Stomach (tissue), 9 donors: ENCODE results near the gene POLR3B. TPM values are rescaled to one million over a fixed set of nuclear protein-coding genes. Genes with fewer than 3 reads are reported as not detected.

Experiments
- DNase-seq, 2 donors: peaks; one replicate each; pipeline versions ENCODE4 v3.0.0 to v3.0.0-alpha.2; 2013 to 2019
- H3K27ac ChIP-seq, 5 donors: fragments of 200-600 bp in 4 of 5; sonication (generic) in 4 of 5; one replicate each; pipeline ENCODE4 v1.5.1; 2013 to 2019; ENCODE audit warnings: mild to moderate bottlenecking in 1 of 5, moderate library complexity in 1 of 5
- H3K27me3 ChIP-seq, 3 donors: fragments of 200-600 bp; sonication (generic); one replicate each; pipeline ENCODE4 v1.5.1; 2017 to 2019; ENCODE audit warnings: mixed run types in 1 of 3
- H3K36me3 ChIP-seq, 4 donors: fragments of 200-600 bp; sonication (generic); 1 replicate in 3 of 4; 2 replicates in 1 of 4; pipeline ENCODE4 v1.5.1; 2016 to 2019
- H3K4me1 ChIP-seq, 4 donors: fragments of 200-600 bp; sonication (generic); one replicate each; pipeline ENCODE4 v1.5.1; 2016 to 2019
- H3K4me3 ChIP-seq, 4 donors: fragments of 200-600 bp; sonication (generic) in 3 of 4; one replicate each; pipeline ENCODE4 v1.5.1; 2016 to 2019; ENCODE audit warnings: mild to moderate bottlenecking in 1 of 4
- H3K9me3 ChIP-seq, 4 donors: fragments of 200-600 bp; sonication (generic); one replicate each; pipeline ENCODE4 v1.5.1; 2016 to 2019
- EP300 ChIP-seq: sonication (generic); formaldehyde crosslinking; IDR thresholded peaks from one replicate; pipeline ENCODE4 v1.6.1; 2017; ENCODE audit warnings: antibody characterized with exemption
- POLR2A ChIP-seq, 4 donors: fragments of 450-650 bp; IDR thresholded peaks; one replicate each; pipeline ENCODE4 v1.6.1; 2016; ENCODE audit warnings: antibody characterized with exemption in 4 of 4, control low read depth in 2 of 4, mild to moderate bottlenecking in 1 of 4, moderate library complexity in 1 of 4
- POLR2AphosphoS5 ChIP-seq, 3 donors: sonication (generic); formaldehyde crosslinking; IDR thresholded peaks; one replicate each; pipeline ENCODE4 v1.6.1; 2016; ENCODE audit warnings: antibody characterized with exemption in 3 of 3
- whole genome bisulfite sequencing, 5 donors: extraction: QIAGEN DNeasy Blood & Tissue Kit in 3 of 5; methylation state at CpG; one replicate each; pipeline versions ENCODE4 v1.1.5 to v1.1.7; 2013 to 2018; 5-methylcytosine and 5-hydroxymethylcytosine counted together
- intact Hi-C: fragments of 100-400 bp; cut with DNase I; formaldehyde crosslinking; loops from one replicate; pipeline ENCODE4 v1.15.1; 2023; ENCODE audit warnings: low total_unique reads
- polyA plus RNA-seq, 3 donors: library from polyadenylated mRNA; stranded (reverse); fragments of 200-250 nt; gene quantifications; one replicate each; pipeline ENCODE4 v1.2.3, GENCODE V29; 2013
- total RNA-seq, 5 donors: library from RNA; depleted of rRNA; stranded (reverse); fragments of >200 nt; gene quantifications; one replicate each; pipeline versions ENCODE4 v1.1.0 to v1.2.3, GENCODE V29; 2014 to 2016
- TF ChIP-seq, protein P1 (sequence below), 7 experiments: fragments of 450-650 bp in 4 of 7; fragments of 200-600 bp in 3 of 7; sonication (generic) in 3 of 7; IDR thresholded peaks; one replicate each; pipeline ENCODE4 v1.5.1; 2016 to 2019; ENCODE audit warnings: antibody characterized with exemption in 7 of 7, control low read depth in 2 of 7, mild to moderate bottlenecking in 1 of 7
- donor health status: healthy with polysubstance abuse.
- donor health status: Bipolar disorder and iron deficiency.
- donor health status: healthy.

POLR3B gene
- total and polyA plus RNA-seq, 8 donors = 0.87 to 31.2 (median 5.0) TPM

DNA sequence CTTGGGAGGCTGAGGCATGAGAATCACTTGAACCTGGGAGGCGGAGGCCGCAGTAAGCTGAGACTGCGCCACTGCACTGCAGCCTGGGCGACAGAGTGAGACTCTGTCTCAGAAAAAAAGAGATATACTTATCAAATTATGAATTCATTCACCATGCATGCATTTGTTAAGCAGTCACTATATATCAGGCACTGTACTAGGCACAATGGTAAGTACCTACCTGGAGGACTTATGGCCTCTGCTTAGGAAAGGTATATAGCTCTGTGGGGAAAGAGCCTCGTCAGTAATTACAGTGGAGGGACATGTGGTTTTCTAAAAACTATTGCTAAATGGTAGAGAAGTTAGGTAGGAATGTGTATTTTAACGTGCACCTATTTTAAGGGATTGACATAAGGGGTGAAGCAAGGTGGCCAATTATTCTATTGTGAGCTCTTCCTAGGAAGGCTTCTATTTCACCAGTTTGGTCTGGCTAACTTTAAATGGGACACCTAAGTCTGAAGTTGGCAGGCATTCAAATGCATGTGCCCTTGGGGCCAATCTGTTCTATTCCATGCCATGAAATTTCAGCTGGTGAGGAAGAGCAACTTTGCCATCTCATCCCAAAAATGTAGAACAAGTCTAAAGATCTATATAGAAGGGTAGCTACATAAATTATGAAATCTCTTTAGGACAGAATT is 40.0 kb upstream of the POLR3B start:
- Histone ChIP-seq H3K9me3 (no peaks in the 10 kb centered on the region), H3K4me1 (peaks cover 0 to 10% (median 6%) of the 10 kb centered on the region in 4 donors), H3K27me3 (no peaks in the 10 kb centered on the region), H3K4me3 (no peak overlapping the region), H3K27ac (no peak overlapping the region), H3K36me3 (peaks cover 39 to 99% (median 94%) of the 10 kb centered on the region in 4 donors)
- no peak for DNase-seq
- WGBS, 5 donors = 92 to 98% (median 95%) methylated on average over 6 of the region's 6 CpGs
- TF ChIP-seq, protein P1, sequence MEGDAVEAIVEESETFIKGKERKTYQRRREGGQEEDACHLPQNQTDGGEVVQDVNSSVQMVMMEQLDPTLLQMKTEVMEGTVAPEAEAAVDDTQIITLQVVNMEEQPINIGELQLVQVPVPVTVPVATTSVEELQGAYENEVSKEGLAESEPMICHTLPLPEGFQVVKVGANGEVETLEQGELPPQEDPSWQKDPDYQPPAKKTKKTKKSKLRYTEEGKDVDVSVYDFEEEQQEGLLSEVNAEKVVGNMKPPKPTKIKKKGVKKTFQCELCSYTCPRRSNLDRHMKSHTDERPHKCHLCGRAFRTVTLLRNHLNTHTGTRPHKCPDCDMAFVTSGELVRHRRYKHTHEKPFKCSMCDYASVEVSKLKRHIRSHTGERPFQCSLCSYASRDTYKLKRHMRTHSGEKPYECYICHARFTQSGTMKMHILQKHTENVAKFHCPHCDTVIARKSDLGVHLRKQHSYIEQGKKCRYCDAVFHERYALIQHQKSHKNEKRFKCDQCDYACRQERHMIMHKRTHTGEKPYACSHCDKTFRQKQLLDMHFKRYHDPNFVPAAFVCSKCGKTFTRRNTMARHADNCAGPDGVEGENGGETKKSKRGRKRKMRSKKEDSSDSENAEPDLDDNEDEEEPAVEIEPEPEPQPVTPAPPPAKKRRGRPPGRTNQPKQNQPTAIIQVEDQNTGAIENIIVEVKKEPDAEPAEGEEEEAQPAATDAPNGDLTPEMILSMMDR (IDR thresholded peaks at IDR 0.05) = no peak
- TF ChIP-seq EP300 = no peak
- no peak for TF ChIP-seq POLR2A (IDR thresholded peaks at IDR 0.05)
- no peak for TF ChIP-seq POLR2AphosphoS5 (IDR thresholded peaks at IDR 0.05)
- intact Hi-C loops = no loop called here

DNA sequence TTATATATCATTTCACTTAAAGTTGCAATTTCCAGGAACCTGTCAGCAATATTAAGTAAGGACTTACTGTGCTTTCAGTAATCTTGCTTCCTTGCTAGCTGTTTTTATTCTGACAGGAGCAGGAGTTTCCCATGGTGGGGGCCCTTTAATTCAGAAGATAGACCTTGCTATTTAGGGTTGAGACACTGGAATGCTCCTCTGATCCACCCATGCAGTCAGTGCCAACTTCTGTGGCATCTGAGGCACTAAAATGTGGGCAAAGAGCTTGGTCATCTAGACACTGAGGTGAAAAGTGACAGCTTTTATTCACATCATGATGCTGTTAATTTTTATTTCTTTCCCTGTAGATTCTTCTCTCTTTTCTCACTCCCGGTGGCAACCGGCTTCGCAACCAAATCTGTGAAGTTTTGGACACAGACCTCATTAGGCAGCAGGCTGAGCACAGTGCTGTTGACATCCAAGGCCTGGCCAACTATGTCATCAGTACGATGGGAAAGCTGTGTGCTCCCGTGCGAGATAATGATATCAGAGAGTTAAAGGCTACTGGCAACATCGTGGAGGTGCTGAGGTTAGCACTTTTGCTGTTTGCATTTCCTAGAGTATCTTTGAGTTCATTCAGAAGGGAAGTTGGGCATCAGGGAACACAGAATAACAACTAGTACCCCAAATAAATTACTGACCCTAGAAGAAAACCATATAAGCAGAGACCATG is 36.3 kb upstream of the POLR3B start:
- Histone ChIP-seq H3K27me3 (no peaks in the 10 kb centered on the region), H3K4me3 (no peak overlapping the region), H3K36me3 (peaks cover 40 to 100% (median 98%) of the 10 kb centered on the region in 4 donors), H3K4me1 (peaks cover 0 to 4% (median 0%) of the 10 kb centered on the region in 4 donors), H3K27ac (no peak overlapping the region), H3K9me3 (no peaks in the 10 kb centered on the region)
- 56 to 72% (median 63%) methylated on average over 7 of the region's 7 CpGs for WGBS, 5 donors
- peak in 1 of 2 donors; percentile 46 for DNase-seq
- no peak for TF ChIP-seq EP300
- intact Hi-C loops = no loop called here

- Histone ChIP-seq H3K9me3 (no peaks in the 10 kb centered on the region), H3K27me3 (no peaks in the 10 kb centered on the region), H3K4me3 (no peak overlapping the region), H3K36me3 (peaks cover 33 to 100% (median 97%) of the 10 kb centered on the region in 4 donors), H3K27ac (no peak overlapping the region), H3K4me1 (no peaks in the 10 kb centered on the region)
- intact Hi-C loops = no loop called here
- DNase-seq = no peak
- WGBS, 5 donors = 97 to 99% (median 98%) methylated on average over 2 of the region's 2 CpGs
- TF ChIP-seq POLR2A (IDR thresholded peaks at IDR 0.05) (no peak), EP300 (no peak), POLR2AphosphoS5 (IDR thresholded peaks at IDR 0.05) (no peak)
- TF ChIP-seq, protein P1 (IDR thresholded peaks at IDR 0.05) = no peak
These were observed 34.0 kb upstream of the POLR3B start for GRCh38 chr12:106323537-106323936.

DNA sequence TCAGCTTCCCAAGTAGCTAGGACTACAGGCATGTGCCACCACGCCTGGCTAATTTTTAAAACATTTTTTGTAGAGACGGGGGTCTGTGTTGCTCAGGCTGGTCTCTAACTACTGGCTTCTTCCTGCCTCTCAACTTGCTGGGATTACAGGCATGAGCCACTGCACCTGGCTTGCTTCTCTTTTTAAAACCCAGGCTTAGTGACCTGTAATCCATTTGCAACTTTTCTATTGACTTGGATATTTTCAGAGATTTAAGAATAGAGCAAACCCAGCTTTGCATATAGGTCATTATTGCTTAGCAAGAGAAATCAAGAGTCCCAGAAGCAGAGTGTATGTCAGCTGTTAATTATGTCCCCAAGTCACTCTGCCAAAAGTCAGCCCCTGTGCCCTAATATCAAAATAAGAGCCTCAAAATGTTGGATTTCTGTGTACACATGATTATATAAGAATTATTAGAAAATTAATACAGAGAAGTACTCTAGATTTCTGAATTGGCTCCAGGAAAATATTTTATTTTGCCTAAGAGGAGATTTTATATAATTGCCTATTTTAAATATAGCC is 30.2 kb upstream of the POLR3B start:
- no peak for DNase-seq
- H3K27me3 ChIP-seq = no peaks in the 10 kb centered on the region
- intact Hi-C loops = no loop called here
- H3K4me3 ChIP-seq = no peak overlapping the region
- TF ChIP-seq POLR2AphosphoS5 (IDR thresholded peaks at IDR 0.05) = no peak
- TF ChIP-seq, protein P1 (IDR thresholded peaks at IDR 0.05) = no peak
- TF ChIP-seq EP300 = no peak
- TF ChIP-seq POLR2A (IDR thresholded peaks at IDR 0.05) = no peak
- peaks cover 15 to 96% (median 94%) of the 10 kb centered on the region in 4 donors for H3K36me3 ChIP-seq
- H3K9me3 ChIP-seq = no peaks in the 10 kb centered on the region
- H3K4me1 ChIP-seq = peaks cover 0 to 8% (median 0%) of the 10 kb centered on the region in 4 donors
- no peak overlapping the region for H3K27ac ChIP-seq
- WGBS, 5 donors = 70 to 83% (median 73%) methylated on average over 2 of the region's 2 CpGs
